Common myeloid progenitor, CD34-positive (primary cell): Measurements from ENCODE around the gene PDE4D.

Experiments
- CTCF ChIA-PET: fragments of 350-600 bp; sonication (Branson Sonifier 250); formaldehyde crosslinking; loops from one replicate; lab custom pipeline; 2021; ENCODE audit warnings: antibody characterized with exemption; lab: Charles Lee
- POLR2A ChIA-PET: fragments of 350-600 bp; sonication (Branson Sonifier 250); formaldehyde crosslinking; loops from one replicate; lab custom pipeline; 2021; ENCODE audit warnings: antibody characterized with exemption; lab: Charles Lee
- DNase-seq, 3 donors: peaks; one replicate each; pipeline versions ENCODE4 v3.0.0 to v3.0.0-alpha.2; 2013
- H3K27ac ChIP-seq, 2 experiments: 1 replicate in 1 of 2; 2 replicates in 1 of 2; pipeline ENCODE4 v1.7.0; 2013; ENCODE audit warnings: inconsistent platforms in 2 of 2, low read length in 2 of 2, mild to moderate bottlenecking in 2 of 2, low read depth in 1 of 2, moderate library complexity in 1 of 2; ENCODE audit not compliant: severe bottlenecking in 2 of 2, insufficient read depth in 1 of 2, poor library complexity in 1 of 2
- H3K27me3 ChIP-seq, 5 experiments: replicated peaks in 2 of 5; 1 replicate in 3 of 5; 2 replicates in 2 of 5; pipeline versions ENCODE4 v1.6.1 to v1.7.0; 2013; ENCODE audit warnings: low read length in 4 of 5, mild to moderate bottlenecking in 2 of 5, moderate library complexity in 2 of 5, inconsistent platforms in 1 of 5; ENCODE audit not compliant: insufficient read depth in 5 of 5, control insufficient read depth in 4 of 5
- H3K36me3 ChIP-seq, 4 experiments: 1 replicate in 2 of 4; 2 replicates in 2 of 4; pipeline versions ENCODE4 v1.6.1 to v1.7.0; 2013; ENCODE audit warnings: low read length in 3 of 4, control low read depth in 1 of 4, mild to moderate bottlenecking in 1 of 4; ENCODE audit not compliant: control insufficient read depth in 4 of 4, insufficient read depth in 4 of 4
- H3K4me1 ChIP-seq, 4 experiments: 1 replicate in 3 of 4; 2 replicates in 1 of 4; pipeline versions ENCODE4 v1.6.1 to v1.7.1; 2013; ENCODE audit warnings: low read length in 3 of 4, mild to moderate bottlenecking in 3 of 4, control low read depth in 1 of 4, inconsistent platforms in 1 of 4, moderate library complexity in 1 of 4; ENCODE audit not compliant: control insufficient read depth in 4 of 4, insufficient read depth in 4 of 4; ENCODE audit errors: control extremely low read depth in 1 of 4
- H3K4me3 ChIP-seq, 7 experiments: 1 replicate in 4 of 7; 2 replicates in 3 of 7; pipeline versions ENCODE4 v1.5.1 to v1.7.0; 2013; ENCODE audit warnings: mild to moderate bottlenecking in 7 of 7, low read length in 6 of 7, moderate library complexity in 6 of 7, inconsistent platforms in 2 of 7, low read depth in 2 of 7, control low read depth in 1 of 7; ENCODE audit not compliant: insufficient read depth in 4 of 7, control insufficient read depth in 1 of 7; ENCODE audit errors: extremely low read depth in 1 of 7
- H3K9me3 ChIP-seq, 5 experiments: 1 replicate in 4 of 5; 2 replicates in 1 of 5; pipeline versions ENCODE4 v1.6.1 to v1.7.1; 2013; ENCODE audit warnings: low read length in 4 of 5, mild to moderate bottlenecking in 2 of 5, inconsistent platforms in 1 of 5, low read depth in 1 of 5, moderate library complexity in 1 of 5; ENCODE audit not compliant: control insufficient read depth in 4 of 5, insufficient read depth in 2 of 5; ENCODE audit errors: control extremely low read depth in 1 of 5
- WGBS: methylation state at CpG from one replicate; pipeline ENCODE4 v1.1.5; 2013; ENCODE audit not compliant: insufficient coverage; 5-methylcytosine and 5-hydroxymethylcytosine counted together

Gene PDE4D

DNA sequence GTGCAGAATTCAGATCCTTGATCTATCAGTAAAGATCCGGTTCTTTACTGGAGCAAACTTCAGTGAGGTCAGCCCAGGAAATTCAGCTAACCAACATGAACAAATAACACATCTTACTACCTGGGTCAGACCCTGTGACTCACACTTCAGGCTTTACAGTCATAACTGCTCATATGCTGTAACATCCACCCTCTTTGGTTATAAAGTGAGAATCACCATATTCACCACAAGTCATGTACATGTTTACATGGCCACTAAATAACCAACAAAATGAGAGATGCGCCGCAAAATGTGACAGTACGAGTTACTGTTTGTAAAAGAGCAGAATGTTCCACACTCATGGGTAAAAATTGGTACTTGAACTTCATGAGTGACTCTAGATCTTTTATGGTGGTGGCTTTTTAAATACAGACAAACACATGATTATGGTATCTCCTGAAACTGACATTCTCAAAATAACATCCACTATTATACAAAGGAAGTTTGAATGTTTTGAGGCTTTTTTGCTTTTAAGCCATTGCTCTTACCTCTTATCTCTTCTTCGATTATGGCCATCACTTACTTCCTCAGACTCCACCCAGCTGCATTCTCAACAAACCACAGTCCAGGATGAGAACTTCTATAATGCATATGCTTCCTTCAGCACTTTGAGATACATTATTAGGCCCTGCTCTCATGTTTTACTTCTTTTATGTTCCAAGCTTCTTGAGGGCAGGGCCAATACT lies 794.1 kb downstream of the PDE4D start:
- ChIA-PET CTCF (interaction anchor here (1.9 kb wide), 1 partner anchor 21 kb away, joined by 4 read pairs; no protein-coding TSS in a partner anchor), POLR2A (no interaction called here)
- Histone ChIP-seq H3K36me3 (no peaks in the 10 kb centered on the region), H3K27ac (no peak overlapping the region), H3K4me3 (no peak overlapping the region), H3K4me1 (peaks cover 0 to 6% (median 5%) of the 10 kb centered on the region in 4 experiments), H3K9me3 (peaks cover 0 to 2% (median 0%) of the 10 kb centered on the region in 5 experiments), H3K27me3 (no peaks in the 10 kb centered on the region)
- DNase-seq = peak in 2 of 3 donors; percentile 14 to 18
- WGBS = 65% methylated on average over 2 of the region's 5 CpGs

DNA sequence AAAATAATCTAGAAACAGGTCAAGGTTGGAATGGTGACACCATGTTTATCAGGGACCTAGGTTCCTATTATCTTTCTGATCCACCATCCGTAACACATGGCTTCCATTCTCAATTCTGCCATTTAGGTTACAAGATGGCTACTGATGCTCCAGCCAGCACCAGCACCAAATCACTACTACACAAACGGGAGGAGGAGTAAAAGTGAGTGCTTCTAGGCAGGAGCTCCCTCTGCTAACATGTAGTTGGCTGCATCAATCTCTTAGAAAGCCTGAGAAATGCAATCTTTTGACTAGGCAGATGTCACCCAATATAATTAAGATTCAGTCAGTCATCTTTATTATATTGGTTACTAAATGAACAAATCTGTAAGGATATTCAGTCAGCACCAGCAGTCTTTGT lies 794.8 kb downstream of the PDE4D start:
- no peak overlapping the region for H3K27ac ChIP-seq
- CTCF ChIA-PET = no interaction called here
- POLR2A ChIA-PET = no interaction called here

DNA sequence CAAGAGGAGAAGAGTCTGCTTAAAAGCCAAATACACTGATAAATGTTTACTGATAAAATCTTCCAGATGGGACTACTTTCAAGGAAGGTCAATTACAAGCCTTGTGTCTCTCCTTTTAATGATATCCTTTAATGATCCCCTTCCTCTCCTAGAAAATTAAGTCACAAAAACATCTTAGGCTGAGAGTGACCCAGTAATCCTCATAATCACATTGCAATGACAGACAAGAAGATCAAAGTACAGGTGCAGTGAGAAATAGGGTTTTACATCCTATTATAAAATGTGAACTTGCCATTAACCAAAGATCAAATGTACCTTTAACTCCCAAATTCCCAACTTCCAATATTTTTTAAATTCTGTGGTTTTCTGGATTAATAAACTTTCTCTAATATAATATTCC lies 795.8 kb downstream of the PDE4D start:
- ChIA-PET POLR2A (no interaction called here), CTCF (no interaction called here)

More for the DNA sequence above, 794.8 kb downstream of the PDE4D start:
- Histone ChIP-seq H3K9me3 (peaks cover 0 to 2% (median 0%) of the 10 kb centered on the region in 5 experiments), H3K4me1 (peaks cover 0 to 6% (median 5%) of the 10 kb centered on the region in 4 experiments), H3K27me3 (no peaks in the 10 kb centered on the region), H3K4me3 (no peak overlapping the region), H3K36me3 (no peaks in the 10 kb centered on the region)
- DNase-seq = no peak
- 100% methylated on average over 1 of the region's 2 CpGs for WGBS

DNA sequence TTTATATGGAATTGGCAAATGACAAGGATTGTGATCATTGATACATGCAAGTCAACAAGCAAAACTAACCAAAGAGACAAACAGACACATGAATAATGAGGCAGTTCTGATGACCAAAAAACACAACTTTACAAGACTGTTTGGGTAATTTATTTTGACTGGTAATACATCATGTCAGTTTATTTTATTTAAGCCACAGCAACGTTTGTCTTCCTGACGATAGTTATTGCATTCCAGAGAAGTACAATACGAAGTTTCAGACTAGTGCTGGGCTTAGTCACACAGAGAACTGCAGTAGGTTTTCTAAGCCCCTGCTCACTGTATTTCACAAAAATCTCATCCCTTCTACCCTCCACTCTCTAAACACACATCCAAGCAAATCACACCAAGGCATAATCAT lies 796.4 kb downstream of the PDE4D start:
- DNase-seq = no peak
- H3K27ac ChIP-seq = no peak overlapping the region
- no peaks in the 10 kb centered on the region for H3K36me3 ChIP-seq
- H3K27me3 ChIP-seq = no peaks in the 10 kb centered on the region
- 90% methylated on average over 3 of the region's 3 CpGs for WGBS
- ChIA-PET POLR2A (no interaction called here), CTCF (no interaction called here)
- no peaks in the 10 kb centered on the region for H3K4me1 ChIP-seq
- no peak overlapping the region for H3K4me3 ChIP-seq
- H3K9me3 ChIP-seq = peaks cover 0 to 2% (median 0%) of the 10 kb centered on the region in 5 experiments

More for the DNA sequence above, 795.8 kb downstream of the PDE4D start:
- Histone ChIP-seq H3K36me3 (no peaks in the 10 kb centered on the region), H3K9me3 (peaks cover 0 to 2% (median 0%) of the 10 kb centered on the region in 5 experiments), H3K27ac (no peak overlapping the region), H3K4me1 (peaks cover 0 to under 1% (median 0%) of the 10 kb centered on the region in 4 experiments), H3K4me3 (no peak overlapping the region), H3K27me3 (no peaks in the 10 kb centered on the region)
- no peak for DNase-seq

DNA sequence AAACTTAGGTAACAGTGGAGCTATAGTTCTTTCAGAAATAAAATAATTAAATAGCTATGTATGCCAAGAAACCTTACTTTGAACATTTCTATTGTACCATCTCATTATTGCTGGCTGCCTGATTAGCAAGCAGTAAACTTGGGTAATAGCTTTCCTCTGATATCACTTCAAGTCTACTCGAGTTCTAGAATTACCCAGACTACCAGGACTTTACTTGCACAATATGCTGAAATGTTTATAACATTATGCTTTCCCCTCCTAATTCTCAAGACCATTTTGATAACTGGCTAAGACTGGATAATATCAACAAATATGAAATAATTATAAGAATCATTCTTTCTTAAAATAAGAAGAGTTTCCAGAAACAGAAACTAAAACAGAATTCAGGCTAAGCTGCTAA lies 798.0 kb downstream of the PDE4D start:
- no peaks in the 10 kb centered on the region for H3K27me3 ChIP-seq
- ChIA-PET POLR2A (no interaction called here), CTCF (no interaction called here)
- no peaks in the 10 kb centered on the region for H3K4me1 ChIP-seq
- DNase-seq = no peak
- no peaks in the 10 kb centered on the region for H3K36me3 ChIP-seq
- H3K27ac ChIP-seq = no peak overlapping the region
- no peak overlapping the region for H3K4me3 ChIP-seq
- peaks cover 0 to 2% (median 0%) of the 10 kb centered on the region in 5 experiments for H3K9me3 ChIP-seq
- 100% methylated on average over 1 of the region's 1 CpG for WGBS

DNA sequence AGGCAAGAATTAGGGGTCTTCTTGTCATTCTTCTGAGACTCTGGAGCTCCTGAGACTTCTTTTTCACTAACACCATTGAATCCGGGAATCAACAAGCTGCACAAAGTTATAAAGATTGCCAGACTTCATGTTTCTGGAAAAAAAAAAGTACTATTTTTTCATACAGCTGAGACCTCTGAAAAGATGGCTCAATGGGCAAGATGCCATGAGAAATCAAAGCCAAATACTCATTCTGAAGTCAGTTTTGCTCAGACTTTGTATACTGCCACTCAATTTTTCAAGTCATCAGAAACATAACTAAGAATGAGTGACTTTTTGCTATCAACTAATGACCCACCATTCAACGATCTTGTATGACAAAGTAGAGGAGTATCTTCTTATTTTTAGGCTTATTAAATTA lies 798.7 kb downstream of the PDE4D start:
- no peak overlapping the region for H3K27ac ChIP-seq
- ChIA-PET POLR2A (no interaction called here), CTCF (no interaction called here)
- 100% methylated on average over 1 of the region's 2 CpGs for WGBS
- H3K9me3 ChIP-seq = peaks cover 0 to 2% (median 0%) of the 10 kb centered on the region in 5 experiments
- no peak for DNase-seq
- H3K4me3 ChIP-seq = no peak overlapping the region
- H3K27me3 ChIP-seq = no peaks in the 10 kb centered on the region
- no peaks in the 10 kb centered on the region for H3K4me1 ChIP-seq
- no peaks in the 10 kb centered on the region for H3K36me3 ChIP-seq

DNA sequence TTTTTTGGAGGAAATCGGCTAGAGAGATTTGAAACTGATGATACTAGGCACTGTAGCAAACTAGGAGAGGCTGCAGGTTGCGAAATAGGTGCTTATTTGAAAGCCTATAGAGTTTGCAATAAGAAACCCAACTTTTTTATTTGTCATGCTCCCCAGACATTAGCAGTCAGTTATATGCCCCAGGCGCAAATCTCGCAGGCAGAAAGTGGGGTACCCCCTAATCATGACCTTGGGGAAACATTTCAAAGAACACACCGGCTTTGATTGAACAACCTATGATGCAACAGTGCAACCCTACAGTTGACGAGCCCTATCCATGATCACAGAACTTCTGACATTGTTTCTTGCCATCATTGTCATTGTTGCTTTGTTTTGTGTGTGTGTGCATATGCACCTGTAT lies 800.2 kb downstream of the PDE4D start:
- Histone ChIP-seq H3K27me3 (no peaks in the 10 kb centered on the region), H3K9me3 (no peaks in the 10 kb centered on the region), H3K27ac (no peak overlapping the region), H3K4me1 (no peaks in the 10 kb centered on the region), H3K36me3 (no peaks in the 10 kb centered on the region), H3K4me3 (no peak overlapping the region)
- no peak for DNase-seq
- ChIA-PET CTCF (no interaction called here), POLR2A (no interaction called here)
- WGBS = 95% methylated on average over 4 of the region's 6 CpGs
